HepG2 (cell line): ENCODE data around the gene PIGV. TPM values are rescaled to one million over a fixed set of nuclear protein-coding genes. Genes with fewer than 3 reads are reported as not detected.
A peak's percentile ranks its signal among the peaks of the same experiment; 100 is the strongest.

Experiments used
- CENPT ChIP-seq: sonication (generic); formaldehyde crosslinking; IDR thresholded peaks from 2 replicates; pipeline ENCODE4 v1.8.0; 2022; ENCODE audit warnings: low read depth, mild to moderate bottlenecking, moderate library complexity, missing genetic modification reagents
- HES4 ChIP-seq: sonication (generic); formaldehyde crosslinking; IDR thresholded peaks from 2 replicates; pipeline ENCODE4 v1.9.0; 2021; ENCODE audit warnings: mild to moderate bottlenecking, missing genetic modification reagents, borderline replicate concordance
- NKX3-1 ChIP-seq: sonication (generic); formaldehyde crosslinking; IDR thresholded peaks from 2 replicates; pipeline ENCODE4 v1.5.0; 2020; ENCODE audit warnings: missing genetic modification reagents
- SALL1 ChIP-seq: sonication (generic); formaldehyde crosslinking; IDR thresholded peaks from 2 replicates; pipeline ENCODE4 v1.8.0; 2022; ENCODE audit warnings: mild to moderate bottlenecking, missing genetic modification reagents
- SRSF1 ChIP-seq: fragments of 200-400 bp; formaldehyde crosslinking; optimal IDR thresholded peaks from 2 replicates; pipeline ENCODE3; 2017; ENCODE audit warnings: mild to moderate bottlenecking, low read depth, low read length, moderate library complexity
- TFDP2 ChIP-seq: sonication (generic); formaldehyde crosslinking; IDR thresholded peaks from 2 replicates; pipeline ENCODE4 v1.4.0; 2020; ENCODE audit warnings: missing genetic modification reagents
- YEATS2 ChIP-seq: sonication (generic); formaldehyde crosslinking; IDR thresholded peaks from 2 replicates; pipeline ENCODE4 v1.4.0; 2020; ENCODE audit warnings: missing genetic modification reagents, borderline replicate concordance
- ZFY ChIP-seq: sonication (generic); formaldehyde crosslinking; IDR thresholded peaks from 2 replicates; pipeline ENCODE4 v1.4.0; 2020; ENCODE audit warnings: missing genetic modification reagents
- ZKSCAN5 ChIP-seq: sonication (generic); formaldehyde crosslinking; IDR thresholded peaks from 2 replicates; pipeline ENCODE4 v1.5.1; 2020; ENCODE audit warnings: mild to moderate bottlenecking, missing genetic modification reagents
- ZNF260 ChIP-seq: sonication (generic); formaldehyde crosslinking; IDR thresholded peaks from 2 replicates; pipeline ENCODE4 v1.4.0; 2020; ENCODE audit warnings: missing genetic modification reagents, low read depth, mild to moderate bottlenecking, borderline replicate concordance
- ZNF282 ChIP-seq: fragments of 450-650 bp; IDR thresholded peaks from 2 replicates; pipeline ENCODE4 v1.6.1; 2018; ENCODE audit not compliant: partially characterized antibody
- ZNF574 ChIP-seq: sonication (generic); formaldehyde crosslinking; IDR thresholded peaks from 2 replicates; pipeline ENCODE4 v1.4.0; 2020; ENCODE audit warnings: missing genetic modification reagents
- ZNF674 ChIP-seq: sonication (generic); formaldehyde crosslinking; IDR thresholded peaks from 2 replicates; pipeline ENCODE4 v1.5.0; 2020; ENCODE audit warnings: low read depth, mild to moderate bottlenecking, missing genetic modification reagents
- ZNF724P ChIP-seq: sonication (generic); formaldehyde crosslinking; IDR thresholded peaks from 2 replicates; pipeline ENCODE4 v1.8.0; 2022; ENCODE audit warnings: missing genetic modification reagents, borderline replicate concordance
- polyA plus RNA-seq, 8 experiments: library from polyadenylated mRNA; depleted of rRNA in 3 of 8; stranded (reverse) in 7 of 8; unstranded in 1 of 8; fragments of >200 nt; fragmentation: Illumina TruSeq in 4 of 8; extraction: Trizol in 4 of 8; gene quantifications; 2 replicates each; pipeline versions ENCODE4 v1.2.1 to v1.2.3, GENCODE V29; 2011 to 2016; ENCODE audit warnings: low read depth in 4 of 8, missing spikeins in 1 of 8, mixed read lengths in 1 of 8; ENCODE audit not compliant: insufficient read depth in 1 of 8
- total RNA-seq, 5 experiments: library from RNA; depleted of rRNA; stranded (reverse); fragments of >200 nt; fragmentation: Illumina TruSeq; extraction: Trizol; gene quantifications; 2 replicates each; pipeline ENCODE4 v1.2.3, GENCODE V29; 2016; ENCODE audit warnings: low read depth in 1 of 5
- TF ChIP-seq, protein P1 (sequence below): sonication (generic); formaldehyde crosslinking; IDR thresholded peaks from 2 replicates; pipeline ENCODE4 v1.8.1; 2023; ENCODE audit warnings: mild to moderate bottlenecking, moderate library complexity, missing genetic modification reagents
- TF ChIP-seq, protein P2 (sequence below): sonication (generic); formaldehyde crosslinking; IDR thresholded peaks from 2 replicates; pipeline ENCODE4 v1.5.1; 2020; ENCODE audit warnings: missing genetic modification reagents, mild to moderate bottlenecking, borderline replicate concordance
- TF ChIP-seq, protein P3 (sequence below): conservative IDR thresholded peaks from 2 replicates; pipeline ENCODE4 v1.6.1; 2018; ENCODE audit warnings: missing genetic modification reagents
- TF ChIP-seq, protein P4 (sequence below): sonication (generic); formaldehyde crosslinking; IDR thresholded peaks from 2 replicates; pipeline ENCODE4 v1.9.0; 2021; ENCODE audit warnings: missing genetic modification reagents, borderline replicate concordance

Gene PIGV
- total and polyA plus RNA-seq, 2 of the 13 experiments (the other 11 are each of a cell fraction or from before 2014, with no cell fraction given) = 13.5 to 22.7 TPM

- TF ChIP-seq ZNF574 (CRISPR knock-in tag) (peak; percentile 94), CENPT (CRISPR knock-in tag) (no peak), ZNF674 (CRISPR knock-in tag) (no peak), NKX3-1 (CRISPR knock-in tag) (no peak), SALL1 (CRISPR knock-in tag) (peak; percentile 18; the same call in 1 of the 2 replicates), ZFY (CRISPR knock-in tag) (peak; percentile 56), SRSF1 (no peak), ZKSCAN5 (CRISPR knock-in tag) (no peak), ZNF260 (no peak), YEATS2 (CRISPR knock-in tag) (no peak), HES4 (no peak), ZNF282 (no peak), TFDP2 (no peak), ZNF724P (CRISPR knock-in tag) (no peak)
- TF ChIP-seq, protein P1, sequence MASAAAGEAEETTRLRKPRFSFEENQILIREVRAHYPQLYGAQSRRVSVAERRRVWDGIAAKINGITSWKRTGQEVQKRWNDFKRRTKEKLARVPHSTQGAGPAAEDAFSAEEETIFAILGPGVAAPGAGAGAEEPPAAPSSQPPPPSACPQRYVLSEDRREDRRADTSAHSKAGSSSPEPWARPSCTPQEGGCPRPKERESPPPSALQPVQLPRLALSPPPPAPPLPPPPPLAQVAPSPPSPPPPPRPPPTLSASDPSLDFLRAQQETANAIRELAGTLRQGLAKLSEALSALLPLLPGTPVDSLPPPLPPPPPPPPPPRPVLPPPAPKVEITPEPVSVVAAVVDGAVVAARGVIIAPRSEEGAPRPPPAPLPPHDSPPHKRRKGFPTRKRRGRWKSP (CRISPR knock-in tag) = no peak
- TF ChIP-seq, protein P2, sequence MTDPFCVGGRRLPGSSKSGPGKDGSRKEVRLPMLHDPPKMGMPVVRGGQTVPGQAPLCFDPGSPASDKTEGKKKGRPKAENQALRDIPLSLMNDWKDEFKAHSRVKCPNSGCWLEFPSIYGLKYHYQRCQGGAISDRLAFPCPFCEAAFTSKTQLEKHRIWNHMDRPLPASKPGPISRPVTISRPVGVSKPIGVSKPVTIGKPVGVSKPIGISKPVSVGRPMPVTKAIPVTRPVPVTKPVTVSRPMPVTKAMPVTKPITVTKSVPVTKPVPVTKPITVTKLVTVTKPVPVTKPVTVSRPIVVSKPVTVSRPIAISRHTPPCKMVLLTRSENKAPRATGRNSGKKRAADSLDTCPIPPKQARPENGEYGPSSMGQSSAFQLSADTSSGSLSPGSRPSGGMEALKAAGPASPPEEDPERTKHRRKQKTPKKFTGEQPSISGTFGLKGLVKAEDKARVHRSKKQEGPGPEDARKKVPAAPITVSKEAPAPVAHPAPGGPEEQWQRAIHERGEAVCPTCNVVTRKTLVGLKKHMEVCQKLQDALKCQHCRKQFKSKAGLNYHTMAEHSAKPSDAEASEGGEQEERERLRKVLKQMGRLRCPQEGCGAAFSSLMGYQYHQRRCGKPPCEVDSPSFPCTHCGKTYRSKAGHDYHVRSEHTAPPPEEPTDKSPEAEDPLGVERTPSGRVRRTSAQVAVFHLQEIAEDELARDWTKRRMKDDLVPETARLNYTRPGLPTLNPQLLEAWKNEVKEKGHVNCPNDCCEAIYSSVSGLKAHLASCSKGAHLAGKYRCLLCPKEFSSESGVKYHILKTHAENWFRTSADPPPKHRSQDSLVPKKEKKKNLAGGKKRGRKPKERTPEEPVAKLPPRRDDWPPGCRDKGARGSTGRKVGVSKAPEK = no peak
- TF ChIP-seq, protein P3, sequence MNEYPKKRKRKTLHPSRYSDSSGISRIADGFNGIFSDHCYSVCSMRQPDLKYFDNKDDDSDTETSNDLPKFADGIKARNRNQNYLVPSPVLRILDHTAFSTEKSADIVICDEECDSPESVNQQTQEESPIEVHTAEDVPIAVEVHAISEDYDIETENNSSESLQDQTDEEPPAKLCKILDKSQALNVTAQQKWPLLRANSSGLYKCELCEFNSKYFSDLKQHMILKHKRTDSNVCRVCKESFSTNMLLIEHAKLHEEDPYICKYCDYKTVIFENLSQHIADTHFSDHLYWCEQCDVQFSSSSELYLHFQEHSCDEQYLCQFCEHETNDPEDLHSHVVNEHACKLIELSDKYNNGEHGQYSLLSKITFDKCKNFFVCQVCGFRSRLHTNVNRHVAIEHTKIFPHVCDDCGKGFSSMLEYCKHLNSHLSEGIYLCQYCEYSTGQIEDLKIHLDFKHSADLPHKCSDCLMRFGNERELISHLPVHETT = no peak
- TF ChIP-seq, protein P4, sequence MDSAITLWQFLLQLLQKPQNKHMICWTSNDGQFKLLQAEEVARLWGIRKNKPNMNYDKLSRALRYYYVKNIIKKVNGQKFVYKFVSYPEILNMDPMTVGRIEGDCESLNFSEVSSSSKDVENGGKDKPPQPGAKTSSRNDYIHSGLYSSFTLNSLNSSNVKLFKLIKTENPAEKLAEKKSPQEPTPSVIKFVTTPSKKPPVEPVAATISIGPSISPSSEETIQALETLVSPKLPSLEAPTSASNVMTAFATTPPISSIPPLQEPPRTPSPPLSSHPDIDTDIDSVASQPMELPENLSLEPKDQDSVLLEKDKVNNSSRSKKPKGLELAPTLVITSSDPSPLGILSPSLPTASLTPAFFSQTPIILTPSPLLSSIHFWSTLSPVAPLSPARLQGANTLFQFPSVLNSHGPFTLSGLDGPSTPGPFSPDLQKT (CRISPR knock-in tag) = no peak
Observed at GRCh38 chr1:26826261-26827105, 38.7 kb downstream of the PIGV start, which contains the start of gene ZDHHC18 (continued).
